HepG2 (cell line): ENCODE data around the gene TBC1D4.

Experiments used
- CTCF ChIP-seq: sonication (generic); formaldehyde crosslinking; IDR thresholded peaks from 2 replicates; pipeline ENCODE4 v1.5.0; 2020; ENCODE audit warnings: mild to moderate bottlenecking, missing genetic modification reagents, moderate library complexity
- FOXJ3 ChIP-seq: sonication (generic); formaldehyde crosslinking; IDR thresholded peaks from 2 replicates; pipeline ENCODE4 v1.4.0; 2020; ENCODE audit warnings: missing genetic modification reagents, mild to moderate bottlenecking, borderline replicate concordance
- ZFX ChIP-seq: sonication (generic); formaldehyde crosslinking; IDR thresholded peaks from 2 replicates; pipeline ENCODE4 v1.4.0; 2020; ENCODE audit warnings: mild to moderate bottlenecking, low read depth, missing genetic modification reagents, moderate library complexity
- ZNF713 ChIP-seq: sonication (generic); formaldehyde crosslinking; IDR thresholded peaks from 2 replicates; pipeline ENCODE4 v1.4.0; 2020; ENCODE audit warnings: mild to moderate bottlenecking, missing genetic modification reagents

- TF ChIP-seq FOXJ3 (CRISPR knock-in tag) (no peak), CTCF (CRISPR knock-in tag) (no peak), ZNF713 (CRISPR knock-in tag) (no peak), ZFX (CRISPR knock-in tag) (no peak)
Observed at GRCh38 chr13:75418186-75418843, 63.7 kb downstream of the TBC1D4 start.
